ENCODE data around the gene GTF2H3. TPM values are rescaled to one million over a fixed set of nuclear protein-coding genes. Genes with fewer than 3 reads are reported as not detected.
A peak's percentile ranks its signal among the peaks of the same experiment; 100 is the strongest.

GTF2H3 gene
- total RNA-seq, 1 donor from 2014 or later = 29.3 TPM

DNA sequence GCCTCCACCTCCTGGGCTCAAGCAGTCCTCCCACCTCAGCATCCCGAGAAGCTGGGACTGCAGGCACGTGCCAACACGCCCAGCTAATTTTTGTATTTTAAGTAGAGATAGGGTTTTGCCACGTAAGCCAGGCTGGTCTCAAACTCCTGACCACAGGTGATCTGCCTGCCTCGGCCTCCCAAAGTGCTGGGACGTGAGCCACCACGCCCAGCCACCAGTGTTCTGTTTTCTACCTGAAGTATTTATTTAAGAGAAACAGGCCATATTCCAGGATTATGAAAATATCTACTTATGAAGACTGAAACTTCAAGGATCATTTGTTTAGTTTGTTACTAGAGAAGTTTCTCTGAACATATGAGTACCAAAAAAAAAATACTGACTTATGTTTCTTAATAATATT lies 10.3 kb downstream of the GTF2H3 start:
- DNase-seq (ENCODE audit: low spot score in 2 of 2) (no peak), FAIRE-seq (no peak)

DNA sequence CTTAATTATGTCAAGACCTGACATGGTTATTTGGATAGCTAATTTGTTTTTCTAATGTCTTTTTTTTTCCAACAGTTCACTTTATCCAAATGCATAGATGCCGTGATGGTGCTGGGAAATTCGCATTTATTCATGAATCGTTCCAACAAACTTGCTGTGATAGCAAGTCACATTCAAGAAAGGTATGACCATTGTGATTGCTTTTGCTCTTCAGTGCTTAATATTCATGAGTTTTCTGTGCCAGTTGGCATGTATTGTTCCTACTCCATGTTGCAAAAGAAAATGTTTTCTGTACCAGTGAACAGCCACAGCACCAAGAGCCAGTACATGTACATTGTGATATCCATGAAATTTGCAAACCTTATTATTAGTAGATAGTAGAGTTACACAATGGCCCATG lies 11.8 kb downstream of the GTF2H3 start:
- DNase-seq (ENCODE audit: low spot score in 2 of 2) (no peak), FAIRE-seq (no peak)

DNA sequence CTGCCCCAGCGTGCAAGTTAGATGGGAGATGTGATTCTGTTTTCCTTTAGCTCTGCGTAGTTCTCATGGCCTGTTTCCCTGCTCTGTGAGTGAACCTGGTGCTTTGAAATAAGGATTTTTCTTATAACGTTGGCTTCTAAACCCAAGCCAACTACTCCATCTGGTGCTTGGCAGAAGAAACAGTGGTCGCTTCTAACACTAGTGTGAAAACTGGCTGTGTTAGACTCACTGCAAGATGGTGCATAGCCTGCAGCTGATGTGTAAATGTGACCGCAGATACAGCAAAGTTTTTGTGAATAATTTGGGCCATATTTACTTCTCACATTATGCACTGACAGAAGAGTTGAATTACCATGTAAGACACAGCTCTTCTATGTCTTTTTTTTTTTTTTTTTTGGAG lies 12.2 kb downstream of the GTF2H3 start:
- no peak for FAIRE-seq

DNA sequence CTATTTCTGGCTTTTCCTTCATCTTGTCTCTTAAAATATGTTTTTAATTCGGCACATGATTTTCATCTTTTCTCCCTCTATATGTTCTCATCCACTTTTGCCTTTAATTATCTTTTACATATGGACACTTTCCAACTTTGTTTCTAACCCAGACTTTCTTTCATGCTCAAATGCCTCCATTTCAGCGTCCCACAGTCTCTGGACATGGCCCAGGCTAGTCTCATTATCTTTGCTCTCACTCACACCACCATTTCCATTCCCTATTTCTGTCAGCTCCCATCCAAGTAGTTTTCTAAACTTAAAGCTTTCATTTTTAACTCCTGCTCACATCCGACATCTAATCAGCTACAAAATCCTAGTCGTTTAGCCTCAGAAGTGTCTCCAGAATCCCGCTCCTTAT lies 14.8 kb downstream of the GTF2H3 start:
- DNase-seq (ENCODE audit: low spot score in 2 of 2) (no peak), FAIRE-seq (no peak)

More for the DNA sequence above, 12.2 kb downstream of the GTF2H3 start:
- no peak for DNase-seq (ENCODE audit: low spot score in 2 of 2)

DNA sequence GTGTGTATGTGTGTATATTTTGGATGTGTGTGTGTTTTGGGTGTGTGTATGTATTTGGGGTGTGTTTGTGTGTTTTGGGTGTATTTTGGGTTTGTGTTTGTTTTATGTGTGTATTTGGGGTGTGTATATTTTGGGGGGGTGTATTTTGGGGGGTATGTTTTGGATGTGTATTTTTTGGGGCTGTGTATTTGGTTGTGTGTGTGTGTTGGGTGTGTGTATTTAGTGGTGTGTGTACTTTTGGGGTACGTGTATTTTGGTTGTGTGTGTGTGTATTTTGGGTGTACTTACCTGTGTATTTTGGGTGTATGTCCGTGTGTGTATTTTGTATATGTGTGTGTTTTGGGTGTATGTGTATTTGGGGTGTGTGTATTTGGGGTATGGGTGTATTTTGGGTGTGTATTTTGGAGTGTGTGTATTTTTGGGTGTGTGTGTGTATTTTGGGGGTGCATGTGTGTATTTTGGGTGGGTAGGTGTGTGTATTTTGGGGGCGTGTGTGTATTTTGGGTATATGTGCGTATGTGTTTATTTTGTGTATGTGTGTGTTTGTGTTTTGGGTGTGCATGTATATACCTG lies 20.6 kb downstream of the GTF2H3 start:
- FAIRE-seq (no peak), DNase-seq (ENCODE audit: low spot score in 2 of 2) (no peak)

DNA sequence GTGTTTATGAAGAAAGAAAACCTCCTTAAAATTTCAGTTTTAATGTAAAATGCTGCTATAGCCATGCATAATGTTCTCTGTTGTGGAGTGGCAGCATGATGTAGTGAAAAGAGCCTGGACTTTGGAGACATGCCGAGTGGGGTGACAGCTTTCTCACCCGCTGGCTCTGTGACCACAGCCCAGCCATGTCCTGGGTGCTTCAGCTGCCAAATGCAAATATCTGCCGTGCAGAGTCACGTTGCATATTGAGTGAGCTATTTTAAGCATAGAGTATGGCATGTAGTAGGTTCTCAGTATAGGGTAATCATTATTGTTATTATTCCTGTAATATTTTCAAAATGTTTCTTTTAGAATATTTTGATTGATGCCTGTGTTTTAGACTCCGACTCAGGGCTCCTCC lies 21.8 kb downstream of the GTF2H3 start:
- no peak for DNase-seq (ENCODE audit: low spot score in 2 of 2)
- no peak for FAIRE-seq

DNA sequence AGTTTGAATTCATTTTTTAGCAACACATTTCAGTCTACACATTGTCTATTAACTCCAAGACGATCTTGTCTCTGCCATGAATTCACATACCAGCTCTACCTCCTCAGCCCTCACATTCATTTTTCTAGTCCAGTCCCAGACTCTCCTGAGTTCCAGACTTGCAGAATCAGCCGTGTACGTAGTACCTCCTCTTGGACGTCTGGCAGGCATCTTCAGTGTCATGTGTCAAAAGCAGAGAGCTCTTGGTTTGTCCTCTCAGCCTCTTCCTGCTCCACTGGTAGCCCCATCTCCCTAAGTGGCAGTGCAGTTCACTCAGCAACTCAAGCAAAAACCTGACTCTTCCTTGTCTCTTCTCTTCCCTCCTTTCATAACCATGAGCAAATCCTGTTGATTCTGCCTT lies 22.8 kb downstream of the GTF2H3 start:
- DNase-seq (ENCODE audit: low spot score in 2 of 2) (no peak), FAIRE-seq (no peak)

DNA sequence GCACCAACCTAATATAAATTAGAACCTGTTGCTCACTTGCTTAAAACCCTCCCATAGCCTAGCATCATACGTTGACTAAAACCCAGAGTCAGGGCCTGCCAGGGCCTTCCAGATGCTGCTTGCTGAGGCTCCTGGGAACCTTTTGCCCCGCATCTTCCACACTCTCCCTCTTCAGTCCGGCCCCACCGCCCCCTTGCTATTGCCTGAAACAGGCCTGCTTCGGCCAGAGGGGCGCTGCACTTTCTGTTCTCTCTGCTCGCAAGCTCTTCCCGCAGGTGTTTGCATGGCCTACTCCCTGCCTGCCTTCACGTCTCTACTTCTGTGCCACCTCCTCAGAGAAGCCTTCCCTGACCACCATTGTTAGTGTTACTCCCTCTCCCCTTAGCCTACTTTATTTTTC lies 23.6 kb downstream of the GTF2H3 start:
- DNase-seq (ENCODE audit: low spot score in 2 of 2) (no peak), FAIRE-seq (no peak)

DNA sequence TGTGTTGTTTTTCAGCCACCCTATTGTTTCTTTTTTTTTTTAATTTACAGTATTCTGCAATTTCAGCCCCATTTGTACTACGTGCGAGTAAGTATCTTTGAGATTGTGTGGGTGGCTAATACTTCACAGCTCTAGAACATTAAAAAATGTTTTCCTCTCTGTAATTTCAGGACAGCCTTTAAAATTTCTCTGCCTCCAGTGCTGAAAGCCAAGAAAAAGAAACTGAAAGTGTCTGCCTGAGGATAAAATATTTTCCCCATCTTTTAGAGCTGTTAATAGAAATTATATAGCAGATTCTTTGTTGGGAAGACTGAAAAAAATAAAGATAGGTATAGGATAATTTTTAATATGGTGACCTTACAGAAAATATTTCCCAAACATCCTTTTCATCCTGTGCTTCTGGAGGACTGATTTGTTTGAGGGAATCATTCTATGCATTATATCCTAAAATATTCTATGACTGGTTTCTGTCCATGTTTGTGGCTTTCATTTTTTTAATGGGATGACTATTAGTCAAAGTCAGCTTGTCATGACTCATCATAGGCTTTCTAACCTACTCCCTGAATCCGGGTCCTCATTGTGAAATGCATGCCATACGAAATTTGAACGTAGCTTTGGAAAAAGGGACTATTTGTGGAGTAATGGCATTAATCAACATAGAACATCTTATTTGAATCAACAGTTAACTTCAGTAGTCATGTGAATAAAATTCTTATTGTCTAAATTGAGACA lies 26.5 kb downstream of the GTF2H3 start:
- FAIRE-seq (no peak), DNase-seq (ENCODE audit: low spot score in 2 of 2) (no peak)

DNA sequence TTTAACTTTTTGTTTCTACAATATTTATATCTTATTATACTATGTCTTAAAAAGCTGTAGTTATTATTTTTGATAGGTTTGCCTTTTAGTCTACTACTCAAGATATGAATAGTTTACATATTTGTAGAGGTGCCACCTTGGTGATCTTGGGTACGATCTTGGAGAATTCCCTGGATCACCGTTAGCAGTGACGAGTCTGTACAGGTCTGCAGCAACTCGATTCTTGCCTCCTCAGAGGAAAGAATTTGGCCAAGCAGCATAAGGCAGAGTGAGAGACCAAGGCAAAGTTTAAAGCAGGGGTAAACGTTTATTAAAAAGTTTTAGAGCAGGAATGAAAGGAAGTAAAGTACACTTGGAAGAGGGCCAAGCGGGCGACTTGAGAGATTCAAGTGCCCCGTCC lies 34.1 kb downstream of the GTF2H3 start:
- no peak for DNase-seq (ENCODE audit: low spot score in 2 of 2)
- FAIRE-seq = no peak

DNA sequence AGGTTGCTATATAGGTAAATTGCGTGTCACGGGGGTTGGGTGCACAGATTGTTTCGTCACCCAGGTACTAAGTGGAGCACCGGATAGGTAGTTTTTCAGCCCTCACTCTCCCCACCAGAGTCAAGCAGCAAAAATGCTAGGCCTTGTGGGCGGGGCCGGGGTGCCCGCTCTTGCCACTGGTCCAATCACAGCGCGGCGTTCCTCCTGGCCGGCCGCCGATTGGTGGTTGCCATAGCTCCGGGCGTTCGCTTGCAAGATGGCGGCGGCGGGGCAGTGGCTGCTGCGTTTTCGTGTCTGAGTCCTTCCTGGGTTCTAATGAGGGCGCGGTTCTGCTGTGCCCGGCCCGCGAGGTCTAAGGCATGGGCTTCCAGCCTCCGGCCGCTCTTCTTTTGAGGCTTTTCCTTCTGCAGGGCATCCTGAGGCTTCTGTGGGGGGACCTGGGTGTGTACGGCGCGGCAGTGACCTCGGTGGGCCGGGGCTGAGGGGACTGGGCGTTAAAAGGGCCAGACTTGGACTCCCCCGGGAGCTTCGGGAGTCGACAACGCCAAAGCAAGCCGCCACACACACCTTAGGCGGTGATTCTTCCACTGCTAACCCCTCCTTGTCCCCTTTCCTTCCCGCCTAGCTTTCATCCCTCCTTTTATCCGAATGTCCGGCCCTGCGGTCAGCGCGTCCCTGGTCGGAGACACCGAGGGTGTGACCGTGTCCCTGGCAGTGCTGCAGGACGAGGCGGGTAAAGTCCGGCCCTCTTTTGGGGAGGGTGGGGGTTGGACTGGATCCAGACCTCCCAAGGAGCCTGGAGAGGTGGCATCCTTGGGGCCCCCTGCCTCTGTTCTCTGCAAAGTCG lies 37.5 kb downstream of the GTF2H3 start, which contains the start of gene TCTN2:
Gene TCTN2, plus strand, starts transcription at position 232 of the 847 bp plus-strand sequence. Its CDS starts 128 bp downstream, at position 360.
- FAIRE-seq (no peak), DNase-seq (ENCODE audit: low spot score in 2 of 2) (peak; percentile 82 to 96)

DNA sequence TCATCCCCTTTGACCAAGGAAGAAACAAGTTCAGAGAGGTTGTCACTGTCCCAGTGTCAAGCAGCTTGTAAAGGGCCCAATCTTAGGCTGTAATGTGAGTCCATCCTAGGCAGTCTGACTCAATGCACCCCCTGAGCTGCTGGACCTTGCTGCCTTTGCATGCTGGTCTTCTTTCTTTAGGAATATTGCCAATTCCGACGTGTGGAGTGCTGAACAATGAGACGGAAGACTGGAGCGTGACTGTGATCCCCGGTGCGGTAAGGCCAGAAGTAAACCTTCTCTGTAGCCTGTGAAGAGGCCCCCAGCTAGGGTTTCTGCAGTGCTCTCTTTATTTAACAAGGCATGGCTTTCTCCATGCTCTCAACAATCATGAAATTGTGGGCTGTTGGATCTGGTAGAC lies 38.2 kb downstream of the GTF2H3 start:
- no peak for FAIRE-seq
- DNase-seq (ENCODE audit: low spot score in 2 of 2) = no peak

DNA sequence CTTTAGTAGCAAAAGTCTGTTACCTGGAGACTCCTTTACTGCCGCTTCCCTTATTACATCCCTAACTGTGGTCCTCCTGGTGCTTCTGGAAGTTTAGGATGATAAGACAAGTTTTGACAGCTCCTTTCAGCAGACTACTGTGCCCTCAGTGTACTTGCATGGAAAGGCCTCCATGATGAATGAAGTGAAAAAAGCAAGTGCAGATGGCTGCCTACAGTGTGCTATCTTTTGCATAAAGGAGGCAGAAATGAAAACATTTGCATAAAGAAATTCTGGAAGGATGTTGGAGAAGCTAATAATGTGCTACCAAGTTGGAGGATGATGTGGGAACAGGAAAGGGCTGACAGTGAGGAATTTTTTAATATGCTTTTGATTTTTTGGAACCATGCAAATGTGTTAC lies 41.8 kb downstream of the GTF2H3 start:
- DNase-seq (ENCODE audit: low spot score in 2 of 2) (no peak), FAIRE-seq (no peak)

DNA sequence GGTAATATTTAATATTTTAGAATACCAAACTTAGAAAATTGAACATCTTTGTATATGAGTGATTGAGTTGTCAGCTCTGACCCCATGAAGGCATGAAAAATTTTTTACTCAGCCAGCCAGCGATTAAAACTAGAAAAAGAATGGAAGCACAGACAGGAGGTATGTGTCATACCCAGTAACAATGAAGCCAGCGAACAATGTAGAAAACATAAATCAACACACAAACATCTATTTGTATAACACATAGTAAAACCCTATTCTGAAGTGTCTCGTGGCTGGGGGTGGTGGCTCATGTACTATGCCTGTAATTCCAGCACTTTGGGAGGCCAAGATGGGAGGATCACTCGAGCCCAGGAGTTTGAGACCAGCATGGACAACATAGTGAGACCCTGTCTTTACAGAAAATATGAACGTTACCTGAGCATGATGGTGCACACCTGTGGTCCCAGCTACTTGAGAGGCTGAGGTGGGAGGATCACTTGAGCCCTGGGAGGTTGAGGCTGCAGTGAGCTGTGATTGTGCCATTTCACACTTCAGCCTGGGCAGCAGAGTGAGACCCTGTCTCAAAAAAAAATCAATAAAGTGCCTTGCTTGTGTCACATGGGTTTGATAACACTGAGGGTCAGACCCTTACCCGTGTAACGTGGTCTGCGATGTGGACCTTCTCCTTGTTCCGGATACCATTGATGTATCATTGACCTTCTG lies 43.1 kb downstream of the GTF2H3 start:
- DNase-seq (ENCODE audit: low spot score in 2 of 2) (no peak), FAIRE-seq (no peak)

DNA sequence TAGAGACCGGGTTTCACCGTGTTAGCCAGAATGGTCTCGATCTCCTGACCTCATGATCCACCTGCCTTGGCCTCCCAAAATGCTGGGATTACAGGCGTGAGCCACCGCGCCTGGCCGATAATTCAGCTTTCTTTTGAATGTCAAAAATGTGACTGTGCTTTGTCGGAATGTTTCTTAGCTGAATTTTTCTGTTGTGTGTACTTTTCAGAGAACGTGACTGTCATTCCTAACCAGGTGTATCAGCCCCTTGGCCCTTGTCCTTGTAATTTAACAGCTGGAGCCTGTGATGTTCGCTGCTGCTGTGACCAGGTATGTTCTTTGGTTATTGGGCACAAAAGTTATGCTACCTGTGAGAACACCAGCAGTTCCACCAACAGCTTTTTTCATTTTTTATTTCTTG lies 45.4 kb downstream of the GTF2H3 start:
- no peak for FAIRE-seq
- no peak for DNase-seq (ENCODE audit: low spot score in 2 of 2)

DNA sequence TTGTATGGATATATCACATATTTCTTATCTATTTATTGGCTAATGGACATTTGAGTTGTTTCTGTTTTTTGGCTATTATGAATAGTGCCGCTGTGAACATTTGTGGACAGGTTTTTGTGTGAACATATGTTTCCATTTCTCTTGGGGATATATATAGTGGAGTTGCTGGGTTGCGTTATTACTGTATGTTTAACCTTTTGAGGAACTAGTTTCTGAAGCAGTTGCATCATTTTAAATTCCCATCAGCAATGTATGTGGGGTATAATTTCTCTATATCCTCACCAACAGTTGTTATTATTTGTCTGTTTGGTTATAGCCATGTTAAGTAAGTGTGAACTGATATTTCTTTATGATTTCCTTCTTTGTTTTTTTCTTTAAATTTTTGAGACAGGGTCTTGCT lies 48.0 kb downstream of the GTF2H3 start:
- DNase-seq (ENCODE audit: low spot score in 2 of 2) (no peak), FAIRE-seq (no peak)

DNA sequence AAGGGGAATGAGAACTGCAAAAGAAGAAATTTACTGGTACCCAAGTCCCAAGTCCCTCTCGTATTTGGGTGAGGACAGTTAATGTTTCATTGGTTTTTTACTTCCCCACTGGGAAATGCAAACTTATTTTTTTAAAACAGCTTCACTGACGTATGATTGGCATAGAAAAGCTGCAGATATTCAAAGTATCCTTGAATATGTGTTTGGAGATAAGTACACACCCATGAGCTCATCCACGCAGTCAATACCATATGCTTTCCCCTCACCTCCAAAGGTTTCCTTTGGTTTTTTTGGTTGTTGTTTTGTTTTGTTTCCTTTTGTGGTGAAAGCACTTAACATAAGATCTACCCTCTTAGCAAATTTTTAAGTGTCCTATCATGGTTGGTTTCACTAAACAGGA lies 50.3 kb downstream of the GTF2H3 start:
- FAIRE-seq = no peak
- no peak for DNase-seq (ENCODE audit: low spot score in 2 of 2)

DNA sequence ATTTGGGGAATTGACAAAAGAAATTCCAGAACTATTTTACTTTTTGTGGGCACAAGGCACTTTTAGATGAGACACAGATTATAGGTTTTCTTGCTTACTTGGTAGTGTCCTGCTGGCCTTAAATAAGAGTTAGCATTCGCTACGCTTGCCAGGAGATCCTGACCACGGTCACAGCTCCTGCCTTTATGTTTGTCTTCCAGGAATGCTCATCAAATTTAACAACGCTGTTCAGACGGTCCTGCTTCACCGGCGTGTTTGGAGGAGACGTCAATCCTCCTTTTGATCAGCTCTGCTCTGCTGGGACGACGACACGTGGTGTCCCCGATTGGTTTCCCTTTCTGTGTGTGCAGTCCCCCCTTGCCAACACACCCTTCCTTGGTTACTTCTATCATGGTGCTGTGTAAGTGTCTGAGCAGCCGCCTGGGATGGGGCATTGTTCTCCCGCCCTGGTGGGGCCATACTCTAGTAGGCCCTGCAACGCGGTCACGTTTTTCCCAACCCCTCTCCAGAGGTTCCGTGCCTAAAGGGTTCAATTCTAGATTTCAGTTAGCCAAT lies 53.1 kb downstream of the GTF2H3 start:
- no peak for FAIRE-seq
- no peak for DNase-seq (ENCODE audit: low spot score in 2 of 2)

DNA sequence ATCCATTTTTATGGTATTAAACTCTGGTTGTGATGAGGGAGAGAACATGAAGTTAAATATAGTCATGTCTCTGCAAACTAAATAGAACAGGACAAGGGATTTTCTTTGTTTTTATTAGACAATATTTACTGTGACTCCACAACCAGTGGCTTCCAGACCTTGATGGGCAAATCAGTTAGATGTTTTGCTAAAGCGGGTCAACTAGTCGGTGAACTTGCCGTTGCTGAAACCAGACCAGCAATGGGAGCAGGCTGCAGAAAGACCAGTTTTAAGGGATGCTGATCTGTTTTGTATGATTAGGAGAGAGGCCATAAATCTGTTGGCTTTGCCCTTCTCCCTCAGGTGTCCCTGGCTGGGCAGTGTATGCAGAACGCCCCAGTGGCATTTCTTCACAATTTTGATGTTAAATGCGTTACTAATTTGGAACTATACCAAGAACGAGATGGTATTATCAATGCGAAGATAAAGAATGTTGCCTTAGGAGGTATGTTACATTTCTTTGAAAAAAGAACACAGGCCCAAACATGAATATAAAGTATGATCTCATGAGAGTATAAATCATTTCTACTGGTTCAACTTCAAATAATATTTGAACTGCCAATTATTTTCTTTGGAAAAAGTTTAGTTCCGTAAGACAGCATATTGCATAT lies 56.7 kb downstream of the GTF2H3 start:
- DNase-seq (ENCODE audit: low spot score in 2 of 2) (no peak), FAIRE-seq (no peak)

DNA sequence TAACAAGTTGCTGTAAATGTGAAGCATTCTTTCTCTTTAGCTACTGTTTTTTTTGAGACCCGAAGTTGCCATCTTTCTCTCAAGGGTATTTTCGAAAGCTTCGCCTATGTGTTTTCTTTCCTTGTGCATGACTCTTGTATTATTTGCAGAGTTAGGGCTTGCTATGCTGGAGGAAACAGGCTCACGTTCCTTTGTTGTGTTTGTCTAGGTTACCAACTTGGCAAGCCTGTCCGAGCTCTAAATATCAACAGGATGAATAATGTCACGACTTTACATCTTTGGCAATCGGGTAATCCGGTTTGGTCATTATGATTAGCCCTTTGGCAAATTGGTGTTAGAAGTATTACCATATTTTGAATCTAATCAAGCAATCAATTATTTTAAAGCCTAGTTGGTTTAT lies 62.6 kb downstream of the GTF2H3 start:
- FAIRE-seq (no peak), DNase-seq (ENCODE audit: low spot score in 2 of 2) (no peak)

Data from frontal cortex (tissue), 4 donors.